DOHH2 (cell line): ENCODE data around the gene TMEM82.

Experiments used
- H3F3A ChIP-seq: fragments of 200-600 bp; sonication (generic), shearing (Covaris generic); 2 replicates; pipeline ENCODE4 v1.6.0; 2016; ENCODE audit warnings: antibody characterized with exemption, mild to moderate bottlenecking; ENCODE audit not compliant: control insufficient read depth, insufficient read depth
- H3K27ac ChIP-seq: fragments of 200-600 bp; sonication (generic); 2 replicates; pipeline ENCODE4 v1.5.1; 2014; ENCODE audit warnings: low read depth, mild to moderate bottlenecking, low read length, moderate library complexity
- H3K27me3 ChIP-seq: fragments of 200-600 bp; sonication (generic); 2 replicates; pipeline ENCODE4 v1.6.1; 2014; ENCODE audit warnings: mild to moderate bottlenecking, low read length, mixed read lengths; ENCODE audit not compliant: control insufficient read depth
- H3K36me3 ChIP-seq: fragments of 200-600 bp; sonication (generic); 2 replicates; pipeline ENCODE4 v1.6.1; 2014; ENCODE audit warnings: mild to moderate bottlenecking, low read length, moderate library complexity, mixed read lengths; ENCODE audit not compliant: control insufficient read depth
- H3K4me1 ChIP-seq: fragments of 200-600 bp; sonication (generic); 2 replicates; pipeline ENCODE4 v1.6.1; 2014; ENCODE audit warnings: mild to moderate bottlenecking, low read length, mixed read lengths; ENCODE audit not compliant: control insufficient read depth
- H3K4me2 ChIP-seq: fragments of 200-600 bp; sonication (generic); 2 replicates; pipeline ENCODE4 v1.6.0; 2014; ENCODE audit warnings: mild to moderate bottlenecking, low read length, moderate library complexity
- H3K4me3 ChIP-seq: fragments of 200-600 bp; sonication (generic); 2 replicates; pipeline ENCODE4 v1.5.1; 2014; ENCODE audit warnings: mild to moderate bottlenecking, low read length, mixed read lengths
- H3K79me2 ChIP-seq: fragments of 200-600 bp; sonication (generic); 2 replicates; pipeline ENCODE4 v1.6.1; 2014; ENCODE audit warnings: mild to moderate bottlenecking, low read length, mixed read lengths; ENCODE audit not compliant: control insufficient read depth
- H3K9me2 ChIP-seq: fragments of 200-600 bp; sonication (generic); replicated peaks from 2 replicates; pipeline ENCODE4 v1.6.1; 2014; ENCODE audit warnings: mild to moderate bottlenecking, low read length, mixed read lengths; ENCODE audit not compliant: control insufficient read depth
- H3K9me3 ChIP-seq: fragments of 200-600 bp; sonication (generic); 2 replicates; pipeline ENCODE4 v1.6.1; 2014; ENCODE audit warnings: antibody characterized with exemption, low read length, mixed read lengths; ENCODE audit not compliant: control insufficient read depth, insufficient read depth
- H4K20me1 ChIP-seq: fragments of 200-600 bp; sonication (generic); 2 replicates; pipeline ENCODE4 v1.6.0; 2014; ENCODE audit warnings: low read depth, mild to moderate bottlenecking, antibody characterized with exemption, low read length, moderate library complexity; ENCODE audit not compliant: control insufficient read depth, insufficient read depth
- EZH2phosphoT487 ChIP-seq: fragments of 200-600 bp; sonication (generic); IDR thresholded peaks from 2 replicates; pipeline ENCODE4 v1.6.1; 2017; ENCODE audit warnings: borderline replicate concordance, mild to moderate bottlenecking, antibody characterized with exemption, low read length, moderate library complexity, mixed read lengths
- TF ChIP-seq, protein P1 (sequence below): fragments of 200-600 bp; sonication (generic); IDR thresholded peaks from one replicate; pipeline ENCODE4 v1.5.1; 2014; ENCODE audit warnings: antibody characterized with exemption, mild to moderate bottlenecking, low read depth, low read length; ENCODE audit not compliant: poor library complexity, severe bottlenecking

Gene TMEM82

DNA sequence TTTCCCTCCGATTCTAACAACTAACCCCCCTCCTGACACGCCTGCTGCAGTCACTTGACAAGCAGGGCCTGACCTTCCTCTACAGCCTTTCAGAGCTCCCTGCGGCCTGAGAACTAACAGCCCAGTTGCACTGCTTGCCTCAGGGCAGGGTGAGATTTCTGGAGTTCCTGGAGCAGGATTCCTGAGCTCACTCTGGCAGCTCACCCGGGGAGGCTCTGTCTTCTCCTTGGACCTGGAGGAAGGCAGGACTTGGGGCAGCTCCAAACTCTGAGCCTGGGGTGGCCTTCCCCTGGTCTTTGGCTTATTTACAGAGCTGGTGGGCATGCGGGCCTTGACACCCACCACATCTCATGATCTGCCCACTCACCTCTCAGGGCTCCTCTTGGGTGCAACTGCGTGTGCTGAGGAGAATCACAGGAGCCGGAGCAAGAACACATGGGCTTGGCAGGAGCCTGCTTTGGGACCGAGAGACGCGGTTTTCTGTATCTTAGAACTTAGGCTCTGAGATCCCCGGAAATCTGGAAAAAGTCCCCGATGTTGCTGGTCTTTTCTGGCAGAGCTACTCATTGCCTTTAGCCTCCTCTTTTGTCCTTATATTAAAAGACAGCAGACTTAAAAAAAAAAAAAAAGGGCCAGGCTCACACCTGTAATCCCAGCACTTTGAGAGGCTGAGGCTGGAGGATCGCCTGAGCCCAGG lies 19.3 kb upstream of the TMEM82 start:
- no peaks in the 10 kb centered on the region for H4K20me1 ChIP-seq
- H3K27me3 ChIP-seq = no peaks in the 10 kb centered on the region
- no peaks in the 10 kb centered on the region for H3F3A ChIP-seq
- H3K9me3 ChIP-seq = no peaks in the 10 kb centered on the region
- H3K79me2 ChIP-seq = no peaks in the 10 kb centered on the region
- H3K9me2 ChIP-seq = no peaks in the 10 kb centered on the region
- H3K36me3 ChIP-seq = peaks cover 33% of the 10 kb centered on the region
- no peak for TF ChIP-seq EZH2phosphoT487
- H3K4me2 ChIP-seq = no peak overlapping the region
- H3K4me1 ChIP-seq = no peaks in the 10 kb centered on the region
- H3K4me3 ChIP-seq = no peak overlapping the region
- no peak overlapping the region for H3K27ac ChIP-seq

DNA sequence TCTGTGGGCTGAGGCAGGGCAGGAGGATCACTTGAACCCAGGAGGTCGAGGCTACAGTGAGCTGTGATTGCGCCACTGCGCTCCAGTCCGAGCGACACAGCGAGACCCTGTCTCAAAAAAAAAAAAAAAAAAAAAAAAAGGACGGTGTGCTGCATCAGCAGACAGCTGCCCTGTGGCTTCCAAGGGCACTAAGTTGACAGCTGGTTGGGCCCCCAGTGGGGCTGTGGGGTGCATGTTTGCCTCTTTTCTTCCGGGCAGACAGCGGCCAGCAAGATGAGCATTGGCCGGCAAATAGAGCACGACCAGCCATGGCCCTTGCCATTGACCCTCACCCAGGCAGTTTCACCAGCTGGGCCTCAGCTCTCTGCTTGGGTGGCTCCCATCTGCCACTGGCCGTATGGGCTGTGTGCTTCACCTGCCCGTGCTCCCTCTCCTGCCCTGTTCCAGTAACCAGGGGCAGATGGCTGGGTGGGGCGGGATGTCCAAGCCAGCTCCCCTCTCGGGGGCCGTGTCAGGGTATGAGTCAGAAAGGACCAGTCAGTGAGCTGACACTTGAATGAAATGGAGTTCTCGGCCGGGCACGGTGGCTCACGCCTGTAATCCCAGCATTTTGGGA lies 18.6 kb upstream of the TMEM82 start:
- H3K4me1 ChIP-seq = no peaks in the 10 kb centered on the region
- H3K9me2 ChIP-seq = no peaks in the 10 kb centered on the region
- no peak overlapping the region for H3K4me2 ChIP-seq
- H3K27me3 ChIP-seq = no peaks in the 10 kb centered on the region
- H3K79me2 ChIP-seq = no peaks in the 10 kb centered on the region
- no peaks in the 10 kb centered on the region for H3K9me3 ChIP-seq
- H3K4me3 ChIP-seq = no peak overlapping the region
- TF ChIP-seq EZH2phosphoT487 = no peak
- TF ChIP-seq, protein P1, sequence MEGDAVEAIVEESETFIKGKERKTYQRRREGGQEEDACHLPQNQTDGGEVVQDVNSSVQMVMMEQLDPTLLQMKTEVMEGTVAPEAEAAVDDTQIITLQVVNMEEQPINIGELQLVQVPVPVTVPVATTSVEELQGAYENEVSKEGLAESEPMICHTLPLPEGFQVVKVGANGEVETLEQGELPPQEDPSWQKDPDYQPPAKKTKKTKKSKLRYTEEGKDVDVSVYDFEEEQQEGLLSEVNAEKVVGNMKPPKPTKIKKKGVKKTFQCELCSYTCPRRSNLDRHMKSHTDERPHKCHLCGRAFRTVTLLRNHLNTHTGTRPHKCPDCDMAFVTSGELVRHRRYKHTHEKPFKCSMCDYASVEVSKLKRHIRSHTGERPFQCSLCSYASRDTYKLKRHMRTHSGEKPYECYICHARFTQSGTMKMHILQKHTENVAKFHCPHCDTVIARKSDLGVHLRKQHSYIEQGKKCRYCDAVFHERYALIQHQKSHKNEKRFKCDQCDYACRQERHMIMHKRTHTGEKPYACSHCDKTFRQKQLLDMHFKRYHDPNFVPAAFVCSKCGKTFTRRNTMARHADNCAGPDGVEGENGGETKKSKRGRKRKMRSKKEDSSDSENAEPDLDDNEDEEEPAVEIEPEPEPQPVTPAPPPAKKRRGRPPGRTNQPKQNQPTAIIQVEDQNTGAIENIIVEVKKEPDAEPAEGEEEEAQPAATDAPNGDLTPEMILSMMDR = no peak
- H3K27ac ChIP-seq = no peak overlapping the region
- H3F3A ChIP-seq = no peaks in the 10 kb centered on the region
- H4K20me1 ChIP-seq = no peaks in the 10 kb centered on the region
- H3K36me3 ChIP-seq = peaks cover 35% of the 10 kb centered on the region

DNA sequence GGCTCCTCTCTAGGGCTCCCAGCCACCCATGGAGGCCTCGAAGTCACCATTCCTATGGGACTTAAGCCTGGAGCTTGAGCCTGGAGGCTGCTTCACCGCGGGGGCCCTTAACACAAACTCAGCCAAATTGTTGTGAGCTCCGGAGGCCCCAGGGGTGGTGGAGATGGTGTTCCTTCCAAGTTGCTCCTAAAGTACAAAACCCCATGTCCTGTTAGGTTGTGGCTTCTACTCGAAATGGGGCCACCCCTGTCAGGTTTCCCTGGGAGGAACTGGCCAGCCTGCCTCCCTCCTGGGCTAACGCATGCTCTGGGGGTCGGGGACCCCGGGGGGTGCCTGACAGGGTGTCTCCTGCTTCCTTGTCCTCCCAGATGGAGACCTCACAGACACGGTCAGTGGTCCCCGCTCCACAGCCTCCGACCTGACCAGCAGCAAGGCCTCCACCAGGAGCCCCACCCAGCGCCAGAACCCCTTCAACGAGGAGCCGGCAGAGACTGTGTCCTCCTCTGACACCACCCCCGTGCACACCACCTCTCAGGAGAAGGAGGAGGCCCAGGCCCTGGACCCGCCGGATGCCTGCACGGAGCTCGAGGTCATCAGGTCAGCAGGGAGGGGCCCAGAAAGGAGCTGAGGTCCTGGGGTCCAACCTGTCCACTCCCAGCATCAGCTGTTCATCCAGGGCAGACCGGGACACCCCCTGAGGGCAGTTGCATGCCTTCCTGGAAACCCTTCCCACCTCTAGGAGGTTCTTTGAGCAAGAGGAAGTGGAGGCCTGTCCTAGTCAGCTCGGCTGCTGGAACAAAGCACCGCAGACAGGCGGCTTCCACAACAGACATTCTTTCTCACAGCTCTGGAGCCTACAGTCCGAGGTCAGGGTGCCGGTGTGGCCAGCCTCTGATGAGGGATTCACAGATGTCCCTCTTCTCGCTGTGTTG lies 17.1 kb upstream of the TMEM82 start:
- no peaks in the 10 kb centered on the region for H3K4me1 ChIP-seq
- no peaks in the 10 kb centered on the region for H3F3A ChIP-seq
- H4K20me1 ChIP-seq = no peaks in the 10 kb centered on the region
- H3K27me3 ChIP-seq = no peaks in the 10 kb centered on the region
- H3K27ac ChIP-seq = no peak overlapping the region
- no peak overlapping the region for H3K4me3 ChIP-seq
- H3K79me2 ChIP-seq = no peaks in the 10 kb centered on the region
- no peaks in the 10 kb centered on the region for H3K9me2 ChIP-seq
- no peak overlapping the region for H3K4me2 ChIP-seq
- H3K9me3 ChIP-seq = no peaks in the 10 kb centered on the region
- peaks cover 38% of the 10 kb centered on the region for H3K36me3 ChIP-seq
- TF ChIP-seq, protein P1 = no peak
- TF ChIP-seq EZH2phosphoT487 = no peak
